Subcutaneous abdominal adipose tissue (tissue), 5 donors: ENCODE data around the gene AP1G2.
"Not testable (repeated sequence)": the region's sequence is repeated elsewhere in the genome, so short reads cannot be mapped to it uniquely, and the experiment has no call there.

ENCODE experiments used
- H3K27ac ChIP-seq: one replicate; pipeline ENCODE4 v1.7.0; 2013; ENCODE audit warnings: low read depth, mild to moderate bottlenecking, inconsistent platforms, low read length, moderate library complexity
- H3K27me3 ChIP-seq, 5 donors: one replicate each; pipeline ENCODE4 v1.7.0; 2013; ENCODE audit warnings: low read length in 5 of 5, inconsistent platforms in 1 of 5; ENCODE audit not compliant: control insufficient read depth in 5 of 5, insufficient read depth in 4 of 5
- H3K36me3 ChIP-seq, 5 donors: one replicate each; pipeline ENCODE4 v1.7.0; 2013; ENCODE audit warnings: low read length in 5 of 5; ENCODE audit not compliant: control insufficient read depth in 5 of 5, insufficient read depth in 5 of 5
- H3K4me1 ChIP-seq, 5 donors: one replicate each; pipeline ENCODE4 v1.7.0; 2013; ENCODE audit warnings: low read length in 5 of 5, mild to moderate bottlenecking in 3 of 5, moderate library complexity in 1 of 5; ENCODE audit not compliant: control insufficient read depth in 5 of 5, insufficient read depth in 5 of 5
- H3K4me3 ChIP-seq, 5 donors: one replicate each; pipeline ENCODE4 v1.7.0; 2013; ENCODE audit warnings: low read length in 5 of 5, low read depth in 1 of 5
- H3K9ac ChIP-seq, 5 donors: one replicate each; pipeline ENCODE4 v1.7.0; 2013; ENCODE audit warnings: low read length in 5 of 5, mild to moderate bottlenecking in 4 of 5, moderate library complexity in 3 of 5
- H3K9me3 ChIP-seq, 5 donors: one replicate each; pipeline ENCODE4 v1.7.0; 2013; ENCODE audit warnings: low read length in 5 of 5; ENCODE audit not compliant: control insufficient read depth in 5 of 5
- donor health status: healthy.
- donor health status: healthy.
- donor health status: healthy.
- donor health status: healthy.
- donor health status: healthy.

Gene AP1G2

DNA sequence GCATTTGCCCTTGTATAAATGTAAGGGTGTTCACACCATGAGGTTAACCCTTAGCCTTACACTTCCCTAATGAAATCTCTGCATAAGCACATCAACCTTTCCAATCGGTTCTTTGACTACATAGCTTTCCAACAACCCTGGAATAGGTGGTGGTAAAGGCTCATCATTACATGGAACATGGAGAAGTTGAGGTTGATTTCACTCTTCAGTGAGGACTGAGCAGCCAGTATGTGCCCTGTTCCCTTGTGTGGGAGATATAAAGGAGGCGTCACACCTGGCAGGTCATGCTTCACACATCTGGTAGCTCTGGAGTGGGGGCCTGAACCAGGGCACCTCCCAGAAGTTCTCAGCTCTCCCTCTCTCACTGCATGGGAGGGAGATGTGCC lies 32.7 kb upstream of the AP1G2 start:
- Histone ChIP-seq H3K4me3 (no peak overlapping the region), H3K36me3 (no peaks in the 10 kb centered on the region), H3K9me3 (no peaks in the 10 kb centered on the region), H3K9ac (no peak overlapping the region), H3K4me1 (no peaks in the 10 kb centered on the region), H3K27me3 (no peaks in the 10 kb centered on the region), H3K27ac (no peak overlapping the region)

GRCh38 chr14:23594191-23594590 lies 26.6 kb upstream of the AP1G2 start:
- H3K9ac ChIP-seq, H3K36me3 ChIP-seq, H3K4me1 ChIP-seq, H3K4me3 ChIP-seq, H3K27ac ChIP-seq, H3K9me3 ChIP-seq, H3K27me3 ChIP-seq: not testable (repeated sequence)

- Histone ChIP-seq H3K9me3 (no peaks in the 10 kb centered on the region), H3K36me3 (no peaks in the 10 kb centered on the region), H3K27me3 (no peaks in the 10 kb centered on the region), H3K27ac (no peak overlapping the region), H3K4me3 (no peak overlapping the region), H3K9ac (no peak overlapping the region), H3K4me1 (peaks cover 0 to 6% (median 3%) of the 10 kb centered on the region in 5 donors)
Measured at GRCh38 chr14:23590198-23590597, 22.6 kb upstream of the AP1G2 start.

DNA sequence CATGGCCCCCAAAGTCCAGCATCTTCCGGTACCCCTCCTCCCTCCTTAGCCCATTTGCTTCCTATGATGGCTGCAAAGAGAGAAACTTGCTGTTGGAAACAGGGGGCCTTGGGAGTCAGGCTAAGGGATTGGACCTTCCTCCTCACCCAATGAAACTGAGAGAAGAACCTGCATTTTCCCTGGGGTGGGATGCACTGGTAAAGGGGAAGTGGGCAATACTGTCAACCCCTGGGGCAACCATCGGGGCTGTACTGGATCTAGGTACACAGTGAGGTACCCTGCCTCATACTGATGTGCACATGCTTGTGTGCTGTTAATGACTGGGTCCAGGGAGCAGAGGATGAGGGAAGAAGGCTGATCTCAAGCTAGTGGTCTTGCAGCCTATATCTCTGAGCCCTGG lies 22.0 kb upstream of the AP1G2 start:
- Histone ChIP-seq H3K9me3 (no peaks in the 10 kb centered on the region), H3K4me3 (no peak overlapping the region), H3K4me1 (peaks cover 0 to 6% (median 3%) of the 10 kb centered on the region in 5 donors), H3K27me3 (no peaks in the 10 kb centered on the region), H3K36me3 (no peaks in the 10 kb centered on the region), H3K9ac (no peak overlapping the region), H3K27ac (no peak overlapping the region)

DNA sequence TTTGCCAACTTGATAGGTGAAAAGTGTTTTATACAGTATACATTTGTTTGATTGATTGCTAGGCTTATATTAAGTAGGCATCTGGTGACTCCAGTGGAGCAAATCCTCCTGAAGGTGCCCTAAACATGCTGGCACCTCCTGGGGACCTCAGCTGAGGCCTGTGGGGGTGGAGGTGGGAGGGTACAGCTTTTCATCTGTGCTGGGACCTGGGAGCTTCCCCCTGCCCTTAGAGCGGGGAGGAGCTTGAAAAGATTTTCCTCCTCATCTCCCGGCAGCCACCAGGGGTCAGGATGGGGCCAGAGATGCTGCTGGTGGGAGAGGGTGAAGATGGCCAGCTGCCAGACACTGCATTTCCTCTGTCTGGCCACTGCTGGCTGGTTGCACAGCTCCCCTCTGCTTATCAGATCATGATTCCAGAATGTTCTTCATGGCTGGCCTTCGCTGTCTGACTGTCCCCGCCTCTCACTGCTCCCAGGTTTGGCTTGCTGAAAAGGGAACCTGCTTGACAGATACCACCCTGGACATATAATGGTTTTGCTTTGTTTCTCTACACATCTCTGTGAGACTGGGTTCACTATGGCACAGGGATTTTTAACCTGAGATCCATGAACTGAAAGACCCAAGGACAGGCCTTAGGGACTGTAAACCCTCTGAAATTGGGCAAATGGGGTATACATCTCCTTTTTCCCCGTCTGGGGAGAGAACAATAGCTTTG lies 21.4 kb upstream of the AP1G2 start:
- Histone ChIP-seq H3K4me3 (no peak overlapping the region), H3K4me1 (peaks cover 0 to 6% (median 3%) of the 10 kb centered on the region in 5 donors), H3K9me3 (no peaks in the 10 kb centered on the region), H3K27me3 (no peaks in the 10 kb centered on the region), H3K36me3 (no peaks in the 10 kb centered on the region), H3K9ac (no peak overlapping the region), H3K27ac (no peak overlapping the region)

GRCh38 chr14:23584527-23585203 lies 17.1 kb upstream of the AP1G2 start:
- peaks cover 0 to 12% (median 4%) of the 10 kb centered on the region in 5 donors for H3K27me3 ChIP-seq
- not testable (repeated sequence) for H3K27ac ChIP-seq, H3K36me3 ChIP-seq, H3K9me3 ChIP-seq, H3K9ac ChIP-seq, H3K4me3 ChIP-seq, H3K4me1 ChIP-seq

DNA sequence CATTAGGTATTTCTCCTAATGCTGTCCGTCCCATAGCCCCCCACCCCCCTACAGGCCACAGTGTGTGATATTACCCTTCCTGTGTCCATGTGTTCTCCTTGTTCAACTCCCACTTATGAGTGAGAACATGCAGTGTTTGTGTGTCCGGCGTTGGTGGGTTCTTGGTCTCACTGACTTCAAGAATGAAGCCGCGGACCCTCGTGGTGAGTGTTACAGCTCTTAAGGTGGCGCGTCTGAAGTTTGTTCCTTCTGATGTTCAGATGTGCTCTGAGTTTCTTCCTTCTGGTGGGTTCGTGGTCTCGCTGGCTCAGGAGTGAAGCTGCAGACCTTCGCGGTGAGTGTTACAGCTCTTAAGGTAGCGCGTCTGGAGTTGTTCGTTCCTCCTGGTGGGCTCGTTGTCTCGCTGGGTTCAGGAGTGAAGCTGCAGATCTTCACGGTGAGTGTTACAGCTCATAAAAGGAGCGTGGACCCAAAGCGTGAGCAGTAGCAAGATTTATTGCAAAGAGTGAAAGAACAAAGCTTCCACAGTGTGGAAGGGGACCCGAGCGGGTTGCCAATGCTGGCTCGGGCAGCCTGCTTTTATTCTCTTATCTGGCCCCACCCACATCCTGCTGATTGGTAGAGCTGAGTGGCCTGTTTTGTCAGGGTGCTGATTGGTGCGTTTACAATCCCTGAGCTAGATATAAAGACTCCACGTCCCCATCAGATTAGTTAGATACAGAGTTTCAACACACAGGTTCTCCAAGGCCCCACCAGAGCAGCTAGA lies 16.4 kb upstream of the AP1G2 start:
- not testable (repeated sequence) for H3K4me3 ChIP-seq, H3K4me1 ChIP-seq, H3K9me3 ChIP-seq, H3K36me3 ChIP-seq, H3K9ac ChIP-seq, H3K27ac ChIP-seq
- H3K27me3 ChIP-seq, result peaks cover 3 to 16% (median 12%) of the 10 kb centered on the region in 5 donors

DNA sequence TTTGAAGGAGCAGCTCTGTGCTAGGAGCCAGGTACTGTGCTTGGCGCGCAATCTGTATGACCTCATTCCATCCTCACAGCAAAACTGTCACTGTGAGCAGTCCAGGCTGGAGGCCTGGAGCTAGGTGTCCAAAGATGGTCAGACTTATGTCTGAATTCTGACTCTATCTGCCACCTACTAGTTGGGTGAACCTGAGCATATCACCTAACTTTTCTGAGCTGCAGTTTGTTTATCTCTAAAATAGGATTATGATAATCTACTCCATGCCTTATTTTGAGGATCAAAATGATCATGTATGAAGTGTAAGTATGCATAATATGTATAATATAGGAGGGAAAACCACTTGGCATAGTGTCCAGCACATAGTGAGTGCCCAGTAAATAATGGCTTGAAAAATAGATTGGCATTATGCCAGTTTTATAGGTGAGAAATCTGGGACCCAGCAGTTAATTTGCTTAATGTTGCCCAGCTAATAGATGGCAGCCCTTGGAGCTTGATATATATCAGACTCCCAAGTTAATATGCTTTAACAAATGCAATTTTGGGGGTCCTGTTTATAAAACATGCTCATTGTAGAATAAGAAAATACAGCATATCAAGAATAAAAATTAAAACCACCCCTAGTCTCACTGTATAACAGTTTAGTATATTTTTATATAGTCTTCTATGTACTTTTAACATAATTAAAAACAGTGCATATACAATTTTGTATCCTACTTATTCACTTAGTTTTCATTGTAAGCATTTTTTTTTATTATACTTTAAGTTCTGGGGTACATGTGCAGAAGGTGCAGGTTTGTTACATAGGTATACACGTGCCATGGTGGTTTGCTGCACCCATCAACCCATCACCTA lies 15.5 kb upstream of the AP1G2 start:
- Histone ChIP-seq H3K27ac (no peak overlapping the region), H3K4me1 (no peaks in the 10 kb centered on the region), H3K9me3 (no peaks in the 10 kb centered on the region), H3K9ac (no peak overlapping the region), H3K36me3 (no peaks in the 10 kb centered on the region), H3K27me3 (peaks cover 4 to 20% (median 19%) of the 10 kb centered on the region in 5 donors), H3K4me3 (no peak overlapping the region)

- Histone ChIP-seq H3K27ac (no peak overlapping the region), H3K4me3 (no peak overlapping the region)
Measured at GRCh38 chr14:23580948-23581281, 13.3 kb upstream of the AP1G2 start.

More at GRCh38 chr14:23580948-23581281, 13.3 kb upstream of the AP1G2 start:
- H3K36me3 ChIP-seq, result no peaks in the 10 kb centered on the region
- H3K27me3 ChIP-seq, result peaks cover 21 to 40% (median 32%) of the 10 kb centered on the region in 5 donors
- H3K4me1 ChIP-seq, result peaks cover 0 to 14% (median 6%) of the 10 kb centered on the region in 5 donors
- no peaks in the 10 kb centered on the region for H3K9me3 ChIP-seq
- no peak overlapping the region for H3K9ac ChIP-seq
